Measurements from ENCODE around the gene RBP3.
"Not testable (repeated sequence)": the region's sequence is repeated elsewhere in the genome, so short reads cannot be mapped to it uniquely, and the experiment has no call there.

The RBP3 gene

GRCh38 chr10:47371629-47372485, 23.7 kb downstream of the RBP3 start:
- DNase-seq: no peak

DNA sequence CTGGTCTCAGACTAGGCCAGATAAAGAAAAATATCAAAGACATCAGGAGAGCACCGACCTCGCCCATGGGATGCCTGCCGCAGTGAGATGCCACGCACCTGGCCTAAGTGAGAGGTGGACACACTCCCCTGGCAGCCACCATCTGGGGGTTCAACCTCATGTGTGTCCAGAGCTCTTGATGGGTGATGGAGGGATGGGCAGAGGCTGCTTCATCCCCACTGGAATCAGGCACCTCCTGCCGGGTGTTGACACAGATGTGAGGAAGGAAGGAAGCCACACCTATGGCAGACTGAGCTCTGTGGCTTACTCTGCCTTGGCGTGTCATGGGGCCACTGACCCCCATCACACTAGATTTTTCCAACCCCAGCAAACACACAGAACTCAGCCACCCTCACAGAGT, 24.6 kb downstream of the RBP3 start:
- DNase-seq: no peak

GRCh38 chr10:47374611-47375536, 26.7 kb downstream of the RBP3 start:
- DNase-seq: no peak

DNA sequence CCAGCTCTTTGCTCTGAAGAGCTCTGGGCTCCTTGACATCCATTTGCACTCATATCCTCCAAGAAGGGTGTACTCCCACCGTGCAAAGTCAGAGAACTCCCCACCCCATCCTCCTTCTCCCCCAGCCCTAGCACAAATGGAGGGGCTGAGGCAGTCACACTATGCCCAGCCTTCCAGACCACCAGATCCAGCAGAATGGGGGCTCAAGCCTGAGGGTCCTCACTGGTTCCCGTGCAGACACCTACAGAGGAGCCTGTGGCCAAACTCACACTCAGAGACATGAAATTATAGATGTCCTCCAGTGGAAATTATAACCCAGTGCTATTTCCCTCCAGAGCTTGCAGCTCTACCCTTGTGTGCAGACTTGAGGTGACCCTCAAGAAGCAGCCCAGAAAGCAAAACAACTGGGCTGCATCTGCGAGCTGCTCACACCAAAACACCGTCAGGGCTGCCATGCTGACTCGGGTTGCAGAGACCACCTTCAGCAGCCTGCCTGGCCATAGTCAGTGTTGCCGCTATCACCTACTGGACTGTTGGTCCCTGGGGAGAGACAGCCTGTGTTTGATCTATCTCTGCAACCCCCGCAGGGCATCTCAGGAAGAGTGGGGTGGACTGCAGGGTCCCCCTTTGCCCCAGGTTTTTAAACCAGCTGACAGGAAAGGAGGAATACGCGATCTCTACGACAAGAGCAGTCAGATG, 28.5 kb downstream of the RBP3 start:
- DNase-seq: peak in 1 of 51 donors; percentile 47

DNA sequence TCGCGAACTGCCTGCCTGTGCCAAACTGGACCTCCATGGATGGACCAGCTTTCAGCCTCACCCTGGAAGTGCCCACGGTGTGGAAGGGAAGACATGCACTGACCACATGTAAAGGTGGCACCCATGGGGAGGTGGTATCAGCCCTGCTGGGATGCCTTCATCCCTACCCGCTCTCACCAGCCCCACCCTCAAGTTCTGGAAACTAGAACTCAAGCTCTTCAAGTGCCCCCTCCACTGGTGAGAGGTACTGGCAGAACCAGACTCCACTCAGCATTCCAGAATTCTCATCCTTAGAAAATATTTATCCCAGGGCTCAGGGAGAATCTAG, 30.0 kb downstream of the RBP3 start:
- DNase-seq: peak in 1 of 51 donors; percentile 23

- DNase-seq: no peak
These were observed 30.7 kb downstream of the RBP3 start for GRCh38 chr10:47378606-47379444.

- DNase-seq: peak in 1 of 51 donors; percentile 59
These were observed 31.3 kb downstream of the RBP3 start for GRCh38 chr10:47379445-47379785.

DNA sequence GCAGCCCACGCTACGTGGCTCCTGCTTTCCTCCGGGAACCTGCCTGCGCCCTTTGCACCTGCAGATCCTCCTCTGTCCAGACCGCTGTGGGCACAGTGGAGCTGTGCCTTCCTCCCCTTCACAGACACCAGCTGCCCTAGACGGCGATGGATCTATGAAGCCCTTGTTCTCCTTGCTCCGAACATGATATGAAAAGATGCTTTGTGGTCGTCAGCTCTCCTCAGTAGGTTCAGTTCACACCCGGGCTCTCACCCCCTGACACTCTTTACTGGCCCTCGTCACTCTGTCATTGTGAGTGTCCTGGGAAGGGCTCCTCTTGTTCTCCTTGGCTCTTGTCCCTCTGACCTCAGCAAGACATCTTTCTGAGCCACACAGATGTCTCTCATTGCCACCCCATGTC, 31.7 kb downstream of the RBP3 start:
- DNase-seq: peak in 31 of 51 donors; percentile 21 to 83 (median 63)

GRCh38 chr10:47380341-47381102, 32.4 kb downstream of the RBP3 start:
- peak in 1 of 51 donors; percentile 61 for DNase-seq

DNA sequence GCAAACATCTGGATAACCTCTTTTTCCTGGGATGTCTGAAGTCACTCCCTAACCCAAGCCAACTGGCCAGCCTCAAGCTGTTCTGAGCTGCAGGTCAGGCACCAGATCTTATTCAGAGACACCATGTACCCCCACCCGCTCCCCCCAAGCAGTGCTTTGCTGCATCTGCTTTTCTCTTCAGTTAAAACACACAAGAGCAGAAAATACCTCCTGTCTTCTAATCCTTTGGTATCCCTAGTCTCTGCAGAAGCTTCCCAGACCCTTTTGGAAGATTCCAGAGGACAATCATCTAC, 32.9 kb downstream of the RBP3 start:
- peak in 1 of 51 donors; percentile 54 for DNase-seq

GRCh38 chr10:47381427-47382379, 33.5 kb downstream of the RBP3 start:
- DNase-seq: peak in 15 of 51 donors; percentile 22 to 74 (median 45)

GRCh38 chr10:47383261-47384147, 35.3 kb downstream of the RBP3 start:
- DNase-seq: no peak

GRCh38 chr10:47384148-47384921, 36.2 kb downstream of the RBP3 start, which contains the start of gene ZNF488:
TSS of gene ZNF488 (minus strand) at chr10:47384293. CDS start at chr10:47368829, 15,464 bp downstream.
- peak in 50 of 51 donors; percentile 20 to 93 (median 80) for DNase-seq

DNA sequence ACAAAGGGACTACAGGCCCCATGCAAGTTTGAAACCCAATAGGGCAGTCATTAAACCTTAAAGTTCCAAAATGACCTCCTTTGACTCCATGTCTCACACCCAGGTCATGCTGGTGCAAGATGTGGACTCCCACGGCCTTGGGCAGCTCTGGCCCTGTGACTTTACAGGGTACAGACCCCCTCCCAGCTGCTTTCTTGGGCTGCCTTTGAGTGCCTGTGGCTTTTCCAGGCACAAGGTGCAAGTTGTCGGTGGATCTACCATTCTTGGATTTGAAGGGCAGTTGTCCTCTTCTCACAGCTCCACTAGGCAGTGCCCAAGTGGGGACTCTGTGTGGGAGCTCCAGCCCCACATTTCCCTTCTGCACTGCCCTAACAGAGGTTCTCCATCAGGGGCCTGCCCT, 37.9 kb downstream of the RBP3 start:
- not testable (repeated sequence) for DNase-seq

- no peak for DNase-seq
These were observed 40.7 kb downstream of the RBP3 start for GRCh38 chr10:47388879-47389278.

- DNase-seq: no peak
These were observed 41.5 kb downstream of the RBP3 start for GRCh38 chr10:47389619-47390018.

GRCh38 chr10:47396311-47396717, 48.2 kb downstream of the RBP3 start:
- DNase-seq: no peak
